Measurements from ENCODE around the gene CEACAM5.
"Not testable (repeated sequence)": the region's sequence is repeated elsewhere in the genome, so short reads cannot be mapped to it uniquely, and the experiment has no call there.

CEACAM5 gene

DNA sequence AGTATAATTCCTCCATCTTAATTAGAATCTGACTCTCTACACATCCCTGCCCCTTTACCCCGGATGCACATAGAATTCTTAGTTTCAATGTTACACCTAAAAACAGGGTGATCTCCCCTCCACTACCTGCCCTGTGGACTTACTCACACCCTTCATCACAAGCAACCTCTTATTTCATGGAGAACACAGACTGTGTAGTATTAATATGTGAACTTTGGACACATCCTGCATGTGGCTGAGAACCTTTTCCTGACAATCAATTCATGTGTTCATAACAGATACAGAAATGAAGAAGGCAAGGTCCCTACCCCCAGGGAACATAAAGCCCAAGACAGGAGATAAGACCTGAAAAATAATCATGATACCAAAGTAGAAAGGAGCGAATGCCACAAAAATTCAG lies 58.7 kb downstream of the CEACAM5 start:
- Mint-ChIP-seq H3K4me3 (no peak overlapping the region), H3K27ac (no peak overlapping the region), H3K9me3 (no peaks in the 10 kb centered on the region), H3K4me1 (no peaks in the 10 kb centered on the region), H3K27me3 (ENCODE audit: low read depth) (peaks cover 13% of the 10 kb centered on the region), H3K36me3 (ENCODE audit: low read depth) (no peaks in the 10 kb centered on the region)
- TF ChIP-seq, protein P1, sequence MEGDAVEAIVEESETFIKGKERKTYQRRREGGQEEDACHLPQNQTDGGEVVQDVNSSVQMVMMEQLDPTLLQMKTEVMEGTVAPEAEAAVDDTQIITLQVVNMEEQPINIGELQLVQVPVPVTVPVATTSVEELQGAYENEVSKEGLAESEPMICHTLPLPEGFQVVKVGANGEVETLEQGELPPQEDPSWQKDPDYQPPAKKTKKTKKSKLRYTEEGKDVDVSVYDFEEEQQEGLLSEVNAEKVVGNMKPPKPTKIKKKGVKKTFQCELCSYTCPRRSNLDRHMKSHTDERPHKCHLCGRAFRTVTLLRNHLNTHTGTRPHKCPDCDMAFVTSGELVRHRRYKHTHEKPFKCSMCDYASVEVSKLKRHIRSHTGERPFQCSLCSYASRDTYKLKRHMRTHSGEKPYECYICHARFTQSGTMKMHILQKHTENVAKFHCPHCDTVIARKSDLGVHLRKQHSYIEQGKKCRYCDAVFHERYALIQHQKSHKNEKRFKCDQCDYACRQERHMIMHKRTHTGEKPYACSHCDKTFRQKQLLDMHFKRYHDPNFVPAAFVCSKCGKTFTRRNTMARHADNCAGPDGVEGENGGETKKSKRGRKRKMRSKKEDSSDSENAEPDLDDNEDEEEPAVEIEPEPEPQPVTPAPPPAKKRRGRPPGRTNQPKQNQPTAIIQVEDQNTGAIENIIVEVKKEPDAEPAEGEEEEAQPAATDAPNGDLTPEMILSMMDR (IDR thresholded peaks at IDR 0.05; ENCODE audit: unreplicated experiment in 3 of 3): no peak

DNA sequence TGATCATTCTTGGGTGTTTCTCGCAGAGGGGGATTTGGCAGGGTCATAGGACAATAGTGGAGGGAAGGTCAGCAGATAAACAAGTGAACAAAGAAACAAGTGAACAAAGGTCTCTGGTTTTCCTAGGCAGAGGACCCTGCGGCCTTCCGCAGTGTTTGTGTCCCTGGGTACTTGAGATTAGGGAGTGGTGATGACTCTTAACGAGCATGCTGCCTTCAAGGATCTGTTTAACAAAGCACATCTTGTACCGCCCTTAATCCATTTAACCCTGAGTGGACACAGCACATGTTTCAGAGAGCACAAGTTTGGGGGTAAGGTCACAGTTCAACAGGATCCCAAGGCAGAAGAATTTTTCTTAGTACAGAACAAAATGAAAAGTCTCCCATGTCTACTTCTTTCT lies 59.7 kb downstream of the CEACAM5 start:
- H3K36me3 Mint-ChIP-seq (ENCODE audit: low read depth); H3K4me1 Mint-ChIP-seq; H3K4me3 Mint-ChIP-seq; H3K9me3 Mint-ChIP-seq; H3K27ac Mint-ChIP-seq: not testable (repeated sequence)
- H3K27me3 Mint-ChIP-seq (ENCODE audit: low read depth): peaks cover 15% of the 10 kb centered on the region

DNA sequence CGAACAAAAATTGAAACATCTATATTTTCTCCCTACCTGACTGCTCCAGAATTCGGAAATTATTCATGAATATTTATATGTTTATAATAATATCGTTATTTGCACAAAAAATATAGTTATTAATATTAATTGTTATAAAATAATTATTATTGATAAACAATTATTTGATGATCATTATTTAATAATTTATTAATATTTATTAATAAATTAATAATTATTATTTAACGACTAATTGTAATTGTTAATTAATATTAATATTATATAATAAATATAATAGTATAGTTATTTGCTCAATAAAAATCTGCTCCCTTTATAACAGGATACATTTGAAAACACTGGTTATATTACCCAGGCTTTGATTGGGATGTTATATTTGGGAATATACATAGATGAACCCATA lies 61.2 kb downstream of the CEACAM5 start:
- peaks cover 10% of the 10 kb centered on the region for H3K27me3 Mint-ChIP-seq (ENCODE audit: low read depth)
- no peak overlapping the region for H3K27ac Mint-ChIP-seq
- TF ChIP-seq, protein P1 (IDR thresholded peaks at IDR 0.05; ENCODE audit: unreplicated experiment in 3 of 3): no peak
- H3K9me3 Mint-ChIP-seq: no peaks in the 10 kb centered on the region
- no peaks in the 10 kb centered on the region for H3K36me3 Mint-ChIP-seq (ENCODE audit: low read depth)
- no peak overlapping the region for H3K4me3 Mint-ChIP-seq
- H3K4me1 Mint-ChIP-seq: no peaks in the 10 kb centered on the region

DNA sequence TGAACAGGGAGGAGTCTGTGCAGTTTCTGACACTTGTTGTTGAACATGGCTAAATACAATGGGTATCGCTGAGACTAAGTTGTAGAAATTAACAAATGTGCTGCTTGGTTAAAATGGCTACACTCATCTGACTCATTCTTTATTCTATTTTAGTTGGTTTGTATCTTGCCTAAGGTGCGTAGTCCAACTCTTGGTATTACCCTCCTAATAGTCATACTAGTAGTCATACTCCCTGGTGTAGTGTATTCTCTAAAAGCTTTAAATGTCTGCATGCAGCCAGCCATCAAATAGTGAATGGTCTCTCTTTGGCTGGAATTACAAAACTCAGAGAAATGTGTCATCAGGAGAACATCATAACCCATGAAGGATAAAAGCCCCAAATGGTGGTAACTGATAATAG lies 63.0 kb downstream of the CEACAM5 start:
- Mint-ChIP-seq H3K9me3 (no peaks in the 10 kb centered on the region), H3K4me3 (no peak overlapping the region)

DNA sequence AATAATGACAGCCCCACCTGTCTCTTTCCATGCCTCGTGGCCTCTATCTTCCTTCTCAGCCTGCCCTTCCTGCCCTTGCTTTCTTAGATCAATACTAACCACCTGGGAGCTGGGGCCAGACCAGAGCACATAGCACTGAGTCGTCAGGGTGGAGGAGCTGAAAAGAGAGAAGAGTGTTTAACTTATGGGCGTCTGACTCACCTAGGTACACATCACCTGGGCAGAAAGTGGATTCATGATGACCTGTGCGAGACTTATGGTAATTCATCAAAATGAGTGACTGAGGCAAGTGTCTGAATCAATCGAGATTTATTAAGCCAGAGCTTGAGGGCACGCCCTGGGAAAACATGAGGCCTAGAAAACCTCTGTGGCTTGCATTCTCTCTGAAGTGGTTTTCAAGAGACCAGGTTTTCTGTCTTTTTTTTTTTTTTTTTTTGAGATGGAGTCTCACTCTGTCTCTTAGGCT lies 66.1 kb downstream of the CEACAM5 start:
- no peaks in the 10 kb centered on the region for H3K36me3 Mint-ChIP-seq (ENCODE audit: low read depth)
- TF ChIP-seq, protein P1 (IDR thresholded peaks at IDR 0.05; ENCODE audit: unreplicated experiment in 3 of 3): no peak
- no peak overlapping the region for H3K27ac Mint-ChIP-seq
- H3K4me1 Mint-ChIP-seq: no peaks in the 10 kb centered on the region
- peaks cover 2% of the 10 kb centered on the region for H3K9me3 Mint-ChIP-seq
- no peak overlapping the region for H3K4me3 Mint-ChIP-seq
- H3K27me3 Mint-ChIP-seq (ENCODE audit: low read depth): peaks cover 18% of the 10 kb centered on the region

More for the DNA sequence above, 63.0 kb downstream of the CEACAM5 start:
- H3K27me3 Mint-ChIP-seq (ENCODE audit: low read depth): peaks cover 10% of the 10 kb centered on the region
- TF ChIP-seq, protein P1 (IDR thresholded peaks at IDR 0.05; ENCODE audit: unreplicated experiment in 3 of 3): no peak
- H3K4me1 Mint-ChIP-seq: no peaks in the 10 kb centered on the region
- no peaks in the 10 kb centered on the region for H3K36me3 Mint-ChIP-seq (ENCODE audit: low read depth)
- H3K27ac Mint-ChIP-seq: no peak overlapping the region

DNA sequence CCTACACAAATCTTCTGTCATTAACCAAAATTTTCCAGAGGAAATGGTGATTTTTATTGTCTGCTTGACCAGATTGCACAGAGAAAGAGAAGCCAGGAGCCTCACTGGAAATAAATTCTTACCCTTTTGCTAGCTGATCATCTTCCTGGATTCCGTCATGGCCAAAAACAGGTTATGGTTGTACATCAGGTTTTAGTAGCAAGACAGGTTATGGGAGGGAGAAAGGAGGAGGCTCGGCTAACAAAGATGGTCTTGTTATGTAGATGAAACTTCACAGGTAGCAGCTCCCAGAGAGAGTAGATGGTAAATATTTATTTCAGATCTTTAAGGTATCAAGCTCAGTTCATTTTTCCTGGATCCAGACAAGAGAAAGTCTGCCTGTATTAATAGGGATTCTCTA lies 68.3 kb downstream of the CEACAM5 start:
- no peaks in the 10 kb centered on the region for H3K36me3 Mint-ChIP-seq (ENCODE audit: low read depth)
- H3K9me3 Mint-ChIP-seq: peaks cover 2% of the 10 kb centered on the region
- no peak overlapping the region for H3K4me3 Mint-ChIP-seq
- no peak overlapping the region for H3K27ac Mint-ChIP-seq
- H3K27me3 Mint-ChIP-seq (ENCODE audit: low read depth): peaks cover 16% of the 10 kb centered on the region
- no peaks in the 10 kb centered on the region for H3K4me1 Mint-ChIP-seq
- TF ChIP-seq, protein P1 (IDR thresholded peaks at IDR 0.05; ENCODE audit: unreplicated experiment in 3 of 3): no peak
